C4-2B (cell line): ENCODE data around the gene TBX4.
A peak's percentile ranks its signal among the peaks of the same experiment; 100 is the strongest.

ENCODE experiments used
- H3K27ac ChIP-seq: fragments of 450-650 bp; 2 replicates; pipeline ENCODE4 v1.5.1; 2017
- ZFX ChIP-seq: fragments of 450-650 bp; IDR thresholded peaks from 2 replicates; pipeline ENCODE4 v1.6.1; 2017
- TF ChIP-seq, protein P1 (sequence below): fragments of 450-650 bp; conservative IDR thresholded peaks from 2 replicates; pipeline ENCODE4 v1.5.1; 2017; ENCODE audit warnings: mild to moderate bottlenecking

The TBX4 gene

DNA sequence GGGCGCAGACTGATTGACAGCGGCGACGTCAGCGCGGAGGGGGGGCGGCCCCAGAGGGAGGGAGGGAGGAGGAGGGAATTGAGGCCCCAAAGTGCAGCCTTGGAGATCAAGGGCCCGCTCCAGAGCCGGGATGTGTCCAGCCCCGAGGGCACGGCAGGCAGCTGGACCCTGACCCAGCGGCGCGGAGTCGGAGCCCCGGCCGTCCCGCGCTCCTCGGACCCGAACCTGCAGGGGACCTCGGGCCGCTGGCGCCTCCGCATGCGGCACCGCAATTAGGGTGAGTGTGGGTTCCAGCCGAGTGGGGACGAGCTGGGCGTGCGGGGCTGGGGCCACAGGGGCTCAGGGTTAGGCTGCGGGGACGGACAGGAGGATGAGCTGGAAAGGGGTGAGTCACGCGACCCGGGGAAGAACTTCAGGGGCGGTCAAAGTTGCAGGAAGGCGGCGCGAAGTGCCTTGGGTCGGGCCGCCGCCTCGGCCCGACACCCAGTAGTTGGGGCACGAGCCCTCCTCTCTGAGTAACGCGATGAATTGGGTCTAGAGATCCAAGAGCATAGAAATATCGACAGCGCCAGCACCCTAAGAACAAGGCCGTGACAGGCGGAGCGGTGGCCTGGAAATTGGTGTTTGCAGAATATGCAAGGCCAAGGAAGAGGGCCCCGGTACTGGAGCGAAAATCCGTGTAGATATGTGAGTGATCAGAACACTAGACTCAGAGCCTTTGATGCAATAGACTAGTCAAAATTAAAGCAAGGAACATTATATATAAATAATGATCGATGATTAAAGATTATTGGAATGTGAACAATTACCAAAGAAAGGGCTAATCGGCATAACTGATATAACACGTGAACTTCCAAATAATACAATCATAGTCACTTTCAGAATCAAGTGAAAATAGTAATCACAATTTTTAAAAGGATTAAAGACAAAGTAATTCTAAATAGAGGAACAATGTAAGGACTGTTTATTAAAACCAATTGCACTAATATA, at the start of gene TBX4:
Gene TBX4, plus strand, starts transcription at position 122 of the 990 bp plus-strand sequence. CDS start 4,069 bp downstream, outside the sequence.
- TF ChIP-seq ZFX: no peak
- TF ChIP-seq, protein P1, sequence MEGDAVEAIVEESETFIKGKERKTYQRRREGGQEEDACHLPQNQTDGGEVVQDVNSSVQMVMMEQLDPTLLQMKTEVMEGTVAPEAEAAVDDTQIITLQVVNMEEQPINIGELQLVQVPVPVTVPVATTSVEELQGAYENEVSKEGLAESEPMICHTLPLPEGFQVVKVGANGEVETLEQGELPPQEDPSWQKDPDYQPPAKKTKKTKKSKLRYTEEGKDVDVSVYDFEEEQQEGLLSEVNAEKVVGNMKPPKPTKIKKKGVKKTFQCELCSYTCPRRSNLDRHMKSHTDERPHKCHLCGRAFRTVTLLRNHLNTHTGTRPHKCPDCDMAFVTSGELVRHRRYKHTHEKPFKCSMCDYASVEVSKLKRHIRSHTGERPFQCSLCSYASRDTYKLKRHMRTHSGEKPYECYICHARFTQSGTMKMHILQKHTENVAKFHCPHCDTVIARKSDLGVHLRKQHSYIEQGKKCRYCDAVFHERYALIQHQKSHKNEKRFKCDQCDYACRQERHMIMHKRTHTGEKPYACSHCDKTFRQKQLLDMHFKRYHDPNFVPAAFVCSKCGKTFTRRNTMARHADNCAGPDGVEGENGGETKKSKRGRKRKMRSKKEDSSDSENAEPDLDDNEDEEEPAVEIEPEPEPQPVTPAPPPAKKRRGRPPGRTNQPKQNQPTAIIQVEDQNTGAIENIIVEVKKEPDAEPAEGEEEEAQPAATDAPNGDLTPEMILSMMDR: no peak
- peak within 1 kb of the TSS; percentile 84 for H3K27ac ChIP-seq

DNA sequence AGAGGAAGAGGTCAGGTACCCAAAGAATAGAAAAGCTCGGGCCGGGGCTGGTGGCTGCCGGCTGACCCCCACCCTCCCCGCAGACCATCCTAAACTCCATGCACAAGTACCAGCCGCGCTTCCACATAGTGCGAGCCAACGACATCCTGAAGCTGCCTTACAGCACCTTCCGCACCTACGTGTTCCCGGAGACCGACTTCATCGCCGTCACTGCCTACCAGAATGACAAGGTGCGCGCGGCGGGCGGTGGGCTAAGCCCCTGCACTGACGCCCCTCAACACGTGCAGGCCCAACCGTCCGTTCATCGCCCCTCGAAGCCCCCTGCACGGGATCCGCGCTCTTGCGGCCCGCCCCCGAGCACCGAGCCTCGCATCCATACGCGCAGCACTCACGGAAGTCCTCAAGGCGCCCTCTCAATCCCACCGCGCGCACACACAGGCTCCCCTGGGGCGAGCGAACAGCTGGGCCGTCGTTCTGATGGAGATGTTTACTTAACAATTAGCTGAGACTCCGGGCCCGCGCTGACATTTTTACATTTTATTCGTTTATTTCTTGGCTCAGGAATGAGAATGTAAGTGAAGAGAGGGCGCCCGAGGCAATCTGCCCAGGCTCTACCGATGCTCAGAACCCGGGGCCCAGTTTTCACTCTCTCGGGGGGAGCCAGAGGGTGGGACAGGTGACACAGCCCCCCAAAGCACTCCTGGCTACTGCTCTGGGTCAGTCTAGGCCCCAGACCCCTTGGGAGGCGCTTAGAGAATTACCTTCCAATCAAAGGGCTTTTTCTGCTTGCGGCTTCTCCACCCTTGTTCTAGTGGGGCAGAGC, 49.0 kb upstream of the TBX4 start:
- TF ChIP-seq, protein P1: no peak
- no peak for TF ChIP-seq ZFX
- H3K27ac ChIP-seq: no peak overlapping the region

DNA sequence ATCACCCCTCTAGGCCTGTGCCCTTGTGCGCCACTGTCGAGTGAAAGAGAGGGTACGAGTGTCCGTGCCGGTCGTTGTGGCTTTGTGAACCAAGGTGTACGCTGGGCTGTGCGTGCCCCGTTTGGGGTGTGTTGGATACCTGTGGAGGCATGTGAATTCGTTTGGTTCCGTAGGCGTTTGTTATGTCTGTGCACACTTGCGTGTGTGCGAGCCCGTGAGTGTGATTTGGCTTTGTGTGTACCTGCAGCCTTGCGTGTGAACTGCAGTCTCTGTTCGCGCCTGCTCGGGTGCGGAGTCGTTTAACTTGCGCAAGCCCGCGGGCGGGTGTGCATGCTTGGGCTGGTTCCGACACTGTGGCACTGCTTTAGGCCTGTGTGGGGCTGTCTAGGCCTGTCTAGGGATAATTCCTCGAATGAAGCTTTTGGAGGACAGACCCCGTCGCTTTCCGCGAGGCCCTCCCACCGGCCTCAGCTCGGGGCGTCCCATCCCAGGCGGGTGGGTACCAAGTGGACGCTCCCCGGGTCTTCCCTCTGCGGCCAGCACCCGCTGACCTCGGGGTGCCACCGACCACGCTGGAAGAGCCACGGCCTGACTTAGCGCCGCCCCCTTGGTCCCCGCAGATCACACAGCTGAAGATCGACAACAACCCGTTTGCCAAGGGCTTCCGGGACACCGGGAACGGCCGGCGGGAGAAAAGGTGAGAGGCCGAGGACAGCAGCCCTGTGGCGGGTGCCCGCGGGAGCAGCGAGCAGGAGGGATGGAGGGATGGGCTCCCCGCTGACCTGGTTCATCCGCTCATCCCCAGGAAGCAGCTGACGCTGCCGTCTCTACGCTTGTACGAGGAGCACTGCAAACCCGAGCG, 48.2 kb upstream of the TBX4 start:
- TF ChIP-seq, protein P1: no peak
- no peak for TF ChIP-seq ZFX

DNA sequence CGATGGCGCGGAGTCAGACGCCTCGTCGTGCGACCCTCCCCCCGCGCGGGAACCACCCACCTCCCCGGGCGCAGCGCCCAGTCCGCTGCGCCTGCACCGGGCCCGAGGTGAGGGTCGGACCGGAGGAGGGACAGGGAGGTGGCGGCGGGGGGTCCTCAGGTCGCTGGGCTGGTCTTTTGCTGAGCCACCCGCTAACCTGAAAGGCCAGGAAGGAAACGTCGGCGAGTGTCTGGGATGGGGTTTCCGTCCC, 47.6 kb upstream of the TBX4 start:
- no peak overlapping the region for H3K27ac ChIP-seq
- TF ChIP-seq ZFX: no peak
- TF ChIP-seq, protein P1: no peak

More for the DNA sequence above, 48.2 kb upstream of the TBX4 start:
- no peak overlapping the region for H3K27ac ChIP-seq

DNA sequence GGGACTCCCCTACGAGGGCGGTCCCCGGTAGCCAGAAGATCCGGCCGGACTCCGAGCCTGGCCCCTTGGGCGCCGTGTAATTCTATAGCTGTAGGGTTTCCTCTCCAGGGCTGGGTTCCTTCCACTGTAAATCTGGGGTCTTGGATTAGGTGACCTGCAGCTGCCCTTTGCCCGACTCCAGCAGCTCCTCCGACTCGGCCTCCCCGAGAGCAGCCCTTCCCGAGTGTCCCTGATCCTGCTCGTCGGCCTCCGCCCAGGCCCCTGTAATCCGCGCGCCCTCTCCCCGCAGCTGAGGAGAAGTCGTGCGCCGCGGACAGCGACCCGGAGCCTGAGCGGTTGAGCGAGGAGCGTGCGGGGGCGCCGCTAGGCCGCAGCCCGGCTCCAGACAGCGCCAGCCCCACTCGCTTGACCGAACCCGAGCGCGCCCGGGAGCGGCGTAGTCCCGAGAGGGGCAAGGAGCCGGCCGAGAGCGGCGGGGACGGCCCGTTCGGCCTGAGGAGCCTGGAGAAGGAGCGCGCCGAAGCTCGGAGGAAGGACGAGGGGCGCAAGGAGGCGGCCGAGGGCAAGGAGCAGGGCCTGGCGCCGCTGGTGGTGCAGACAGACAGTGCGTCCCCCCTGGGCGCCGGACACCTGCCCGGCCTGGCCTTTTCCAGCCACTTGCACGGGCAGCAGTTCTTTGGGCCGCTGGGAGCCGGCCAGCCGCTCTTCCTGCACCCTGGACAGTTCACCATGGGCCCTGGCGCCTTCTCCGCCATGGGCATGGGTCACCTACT, 47.1 kb upstream of the TBX4 start:
- no peak overlapping the region for H3K27ac ChIP-seq
- TF ChIP-seq, protein P1: no peak
- TF ChIP-seq ZFX: no peak

DNA sequence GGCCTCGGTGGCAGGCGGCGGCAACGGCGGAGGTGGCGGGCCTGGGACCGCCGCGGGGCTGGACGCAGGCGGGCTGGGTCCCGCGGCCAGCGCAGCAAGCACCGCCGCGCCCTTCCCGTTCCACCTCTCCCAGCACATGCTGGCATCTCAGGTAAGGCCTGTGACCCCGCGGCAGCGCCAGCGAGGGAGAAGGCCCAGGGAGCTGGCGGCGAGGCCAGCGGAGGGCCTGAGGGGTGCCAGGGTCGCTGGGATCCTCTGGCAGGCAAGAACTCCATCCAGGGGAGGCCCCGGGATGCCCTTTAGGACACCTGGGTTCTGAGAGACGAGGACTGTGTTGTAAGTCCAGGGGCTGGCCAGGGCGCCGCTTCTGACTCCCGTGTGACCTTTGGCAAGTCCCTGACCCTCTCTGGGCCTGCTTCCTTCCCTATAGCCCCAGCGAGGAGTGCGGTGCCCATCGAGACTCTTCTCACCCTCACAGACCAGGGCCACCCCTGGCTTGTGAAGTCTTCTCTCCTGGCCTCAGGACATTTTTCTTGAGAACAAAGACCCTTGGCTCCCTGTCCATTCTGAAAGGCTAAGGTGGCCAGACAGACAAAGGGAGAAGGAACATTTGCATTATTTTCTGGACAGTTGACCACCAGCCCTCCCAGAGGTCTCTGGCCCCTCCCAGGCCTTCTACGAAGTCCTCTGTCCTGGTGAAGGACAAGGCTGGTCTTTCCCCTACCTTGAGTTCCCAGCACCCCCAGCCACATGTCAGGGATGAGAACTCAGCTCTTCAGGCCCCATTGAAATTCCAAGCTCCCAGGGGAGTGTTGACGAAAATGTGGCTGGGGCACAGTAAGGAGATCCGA, 46.3 kb upstream of the TBX4 start:
- TF ChIP-seq ZFX: no peak
- TF ChIP-seq, protein P1: no peak
- no peak overlapping the region for H3K27ac ChIP-seq
